SK-N-MC (cell line): ENCODE results near the gene LPIN1.

Experiments used
- EZH2 ChIP-seq: fragments of 200-600 bp; sonication (generic); IDR thresholded peaks from one replicate; pipeline ENCODE4 v1.6.1; 2017; ENCODE audit warnings: antibody characterized with exemption
- POLR2AphosphoS5 ChIP-seq: IDR thresholded peaks from 2 replicates; pipeline ENCODE4 v1.6.1; 2012; ENCODE audit warnings: mild to moderate bottlenecking, low read depth, low read length, borderline replicate concordance

DNA sequence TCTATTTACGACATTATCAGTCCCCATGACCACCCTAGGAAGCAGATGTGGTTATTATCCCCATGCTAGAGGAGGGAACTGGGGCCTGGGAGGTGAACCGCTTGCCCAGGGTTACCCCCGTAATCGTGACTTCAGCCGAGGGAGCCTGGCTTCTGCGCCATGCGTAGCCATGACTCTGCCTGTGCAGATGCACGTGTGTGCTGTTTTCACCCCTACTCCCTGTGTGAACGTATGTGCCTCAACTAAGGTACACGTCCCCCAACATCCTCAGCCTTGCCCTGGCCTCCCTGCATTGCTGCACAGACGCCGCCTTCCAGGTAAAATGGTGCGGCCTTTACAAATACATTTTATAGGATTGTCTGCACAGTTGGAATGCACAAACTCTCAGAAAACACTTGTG lies 40.2 kb downstream of the LPIN1 start:
- TF ChIP-seq POLR2AphosphoS5 (no peak), EZH2 (no peak)
